Upper lobe of left lung (tissue), 6 donors: Measurements from ENCODE around the gene SUPT3H. TPM values are rescaled to one million over a fixed set of nuclear protein-coding genes. Genes with fewer than 3 reads are reported as not detected.
"Not testable (repeated sequence)": the region's sequence is repeated elsewhere in the genome, so short reads cannot be mapped to it uniquely, and the experiment has no call there.

Experiments
- ATAC-seq, 2 donors: fragments of 200-7000 bp; cut with Tn5 transposase; one replicate each; pipeline ENCODE4 v1.9.1; 2022; ENCODE audit warnings: mild to moderate bottlenecking in 2 of 2, moderate library complexity in 2 of 2; ENCODE audit not compliant: low FRiP score in 2 of 2
- DNase-seq, 2 donors: peaks; one replicate each; pipeline ENCODE4 v3.0.0-alpha.2; 2019 to 2020
- H3K27ac ChIP-seq, 4 donors: fragments of 200-600 bp; sonication (generic); one replicate each; pipeline ENCODE4 v1.5.1; 2016 to 2019
- H3K27me3 ChIP-seq, 4 donors: fragments of 200-600 bp; sonication (generic); one replicate each; pipeline ENCODE4 v1.5.1; 2017 to 2019
- H3K36me3 ChIP-seq, 4 donors: fragments of 200-600 bp; sonication (generic); one replicate each; pipeline ENCODE4 v1.5.1; 2016 to 2019
- H3K4me1 ChIP-seq, 4 donors: fragments of 200-600 bp; sonication (generic); one replicate each; pipeline ENCODE4 v1.5.1; 2018 to 2019
- H3K4me3 ChIP-seq, 4 donors: fragments of 200-600 bp; sonication (generic); one replicate each; pipeline ENCODE4 v1.5.1; 2017 to 2019; ENCODE audit warnings: mild to moderate bottlenecking in 2 of 4, moderate library complexity in 1 of 4
- H3K9me3 ChIP-seq, 4 donors: fragments of 200-600 bp; sonication (generic); one replicate each; pipeline ENCODE4 v1.5.1; 2018 to 2019
- CTCF ChIP-seq, 6 experiments: fragments of 450-650 bp in 4 of 6; fragments of 200-600 bp in 2 of 6; sonication (generic) in 2 of 6; IDR thresholded peaks; one replicate each; pipeline ENCODE4 v1.5.1; 2016 to 2019; ENCODE audit warnings: antibody characterized with exemption in 6 of 6
- EP300 ChIP-seq, 4 donors: sonication (generic); formaldehyde crosslinking; IDR thresholded peaks; one replicate each; pipeline ENCODE4 v1.5.1; 2017; ENCODE audit warnings: antibody characterized with exemption in 4 of 4, control low read depth in 2 of 4
- POLR2A ChIP-seq, 4 donors: fragments of 450-650 bp; IDR thresholded peaks; one replicate each; pipeline ENCODE4 v1.5.1; 2016 to 2017; ENCODE audit warnings: antibody characterized with exemption in 4 of 4, mild to moderate bottlenecking in 2 of 4
- POLR2AphosphoS5 ChIP-seq, 2 donors: sonication (generic); formaldehyde crosslinking; IDR thresholded peaks; one replicate each; pipeline ENCODE4 v1.5.1; 2017; ENCODE audit warnings: antibody characterized with exemption in 2 of 2
- WGBS, 2 donors: methylation state at CpG; one replicate each; pipeline ENCODE4 v1.1.5; 2017 to 2018; 5-methylcytosine and 5-hydroxymethylcytosine counted together
- total RNA-seq, 6 donors: library from RNA; depleted of rRNA in 4 of 6; stranded (reverse); fragments of >200 nt in 4 of 6; gene quantifications; one replicate each; pipeline versions ENCODE4 v1.1.0 to v1.2.1, GENCODE V29; 2016 to 2021
- donor health status: DM: no; HTN: no; CAD: no; lungs with moderate emphysema.
- donor health status: DM: no; HTN: yes; CAD: no; lungs with severe emphysema.

The SUPT3H gene
- total RNA-seq, 6 donors from 2014 or later = 6.4 to 45.1 (median 8.9) TPM

- 65 to 72% methylated on average over 3 of the region's 3 CpGs for WGBS, 2 donors
- Histone ChIP-seq H3K4me3 (no peak overlapping the region), H3K36me3 (no peaks in the 10 kb centered on the region), H3K4me1 (no peaks in the 10 kb centered on the region), H3K27me3 (no peaks in the 10 kb centered on the region), H3K9me3 (peaks cover 0 to under 1% (median 0%) of the 10 kb centered on the region in 4 donors), H3K27ac (no peak overlapping the region)
- TF ChIP-seq EP300 (IDR thresholded peaks at IDR 0.05) (no peak), POLR2A (IDR thresholded peaks at IDR 0.05) (no peak), POLR2AphosphoS5 (IDR thresholded peaks at IDR 0.05) (no peak), CTCF (IDR thresholded peaks at IDR 0.05) (no peak)
- DNase-seq (no peak), ATAC-seq (no peak)
Measured at GRCh38 chr6:45072673-45073072, 305.1 kb downstream of the SUPT3H start.

GRCh38 chr6:45072016-45072415, 305.7 kb downstream of the SUPT3H start:
- no peaks in the 10 kb centered on the region for H3K9me3 ChIP-seq
- DNase-seq (no peak), ATAC-seq (no peak)
- WGBS, 2 donors = 68 to 100% methylated on average over 1 of the region's 1 CpG
- no peak for TF ChIP-seq POLR2A (IDR thresholded peaks at IDR 0.05)
- TF ChIP-seq EP300 (IDR thresholded peaks at IDR 0.05) = no peak
- TF ChIP-seq POLR2AphosphoS5 (IDR thresholded peaks at IDR 0.05) = no peak
- no peak for TF ChIP-seq CTCF (IDR thresholded peaks at IDR 0.05)
- no peak overlapping the region for H3K27ac ChIP-seq
- no peak overlapping the region for H3K4me3 ChIP-seq
- H3K4me1 ChIP-seq = no peaks in the 10 kb centered on the region
- no peaks in the 10 kb centered on the region for H3K27me3 ChIP-seq
- no peaks in the 10 kb centered on the region for H3K36me3 ChIP-seq

- H3K4me1 ChIP-seq = no peaks in the 10 kb centered on the region
- H3K27me3 ChIP-seq = no peaks in the 10 kb centered on the region
- H3K9me3 ChIP-seq = no peaks in the 10 kb centered on the region
- TF ChIP-seq POLR2A (IDR thresholded peaks at IDR 0.05) (no peak), POLR2AphosphoS5 (IDR thresholded peaks at IDR 0.05) (no peak), EP300 (IDR thresholded peaks at IDR 0.05) (no peak), CTCF (IDR thresholded peaks at IDR 0.05) (no peak)
- DNase-seq = no peak
- H3K4me3 ChIP-seq = no peak overlapping the region
- H3K27ac ChIP-seq = no peak overlapping the region
- 85 to 87% methylated on average over 3 of the region's 3 CpGs for WGBS, 2 donors
- no peak for ATAC-seq
- no peaks in the 10 kb centered on the region for H3K36me3 ChIP-seq
Measured at GRCh38 chr6:45069091-45069490, 308.6 kb downstream of the SUPT3H start.

GRCh38 chr6:45067446-45067845, 310.3 kb downstream of the SUPT3H start:
- H3K27me3 ChIP-seq, H3K9me3 ChIP-seq, H3K4me3 ChIP-seq, H3K27ac ChIP-seq, H3K36me3 ChIP-seq, DNase-seq, ATAC-seq, H3K4me1 ChIP-seq: not testable (repeated sequence)
- WGBS, 2 donors = 89 to 100% methylated on average over 1 of the region's 1 CpG

GRCh38 chr6:45062659-45063058, 315.1 kb downstream of the SUPT3H start:
- not testable (repeated sequence) for H3K27ac ChIP-seq, H3K27me3 ChIP-seq, H3K4me1 ChIP-seq, H3K9me3 ChIP-seq, ATAC-seq, H3K36me3 ChIP-seq, H3K4me3 ChIP-seq
- DNase-seq = peak in 1 of 2 donors; percentile 1
- 84 to 89% methylated on average over 11 to 15 of the region's 15 CpGs for WGBS, 2 donors

GRCh38 chr6:45057711-45058110, 320.0 kb downstream of the SUPT3H start:
- 58 to 78% methylated on average over 3 of the region's 3 CpGs for WGBS, 2 donors
- Histone ChIP-seq H3K36me3 (no peaks in the 10 kb centered on the region), H3K27ac (no peak overlapping the region), H3K4me3 (no peak overlapping the region), H3K27me3 (no peaks in the 10 kb centered on the region), H3K4me1 (no peaks in the 10 kb centered on the region), H3K9me3 (no peaks in the 10 kb centered on the region)
- DNase-seq (no peak), ATAC-seq (no peak)
- TF ChIP-seq CTCF (IDR thresholded peaks at IDR 0.05) (no peak), POLR2A (IDR thresholded peaks at IDR 0.05) (no peak), POLR2AphosphoS5 (IDR thresholded peaks at IDR 0.05) (no peak), EP300 (IDR thresholded peaks at IDR 0.05) (no peak)
